ENCODE measurements around the gene ALDOA.

ALDOA gene

GRCh38 chr16:30063893-30064728, 1.4 kb upstream of the ALDOA start:
- peak overlapping the region; percentile 54 for H3K4me3 ChIP-seq (ENCODE audit: control insufficient read depth, low read depth, low read length)
- DNase-seq (ENCODE audit: low read depth) = no peak
- TF ChIP-seq CTCF (IDR thresholded peaks at IDR 0.05; ENCODE audit: control insufficient read depth, insufficient read depth, low read depth, low read length, missing control alignments) = peak; percentile 20

GRCh38 chr16:30064729-30065101, 845 bp upstream of the ALDOA start:
- DNase-seq (ENCODE audit: low read depth) = no peak
- TF ChIP-seq CTCF (IDR thresholded peaks at IDR 0.05; ENCODE audit: control insufficient read depth, insufficient read depth, low read depth, low read length, missing control alignments) = no peak
- peak overlapping the region; percentile 54 for H3K4me3 ChIP-seq (ENCODE audit: control insufficient read depth, low read depth, low read length)

GRCh38 chr16:30065943-30066760, 592 bp downstream of the ALDOA start:
- TF ChIP-seq CTCF (IDR thresholded peaks at IDR 0.05; ENCODE audit: control insufficient read depth, insufficient read depth, low read depth, low read length, missing control alignments) = no peak
- H3K4me3 ChIP-seq (ENCODE audit: control insufficient read depth, low read depth, low read length) = peak overlapping the region; percentile 99
- no peak for DNase-seq (ENCODE audit: low read depth)

- peak overlapping the region; percentile 99 for H3K4me3 ChIP-seq (ENCODE audit: control insufficient read depth, low read depth, low read length)
- TF ChIP-seq CTCF (IDR thresholded peaks at IDR 0.05; ENCODE audit: control insufficient read depth, insufficient read depth, low read depth, low read length, missing control alignments) = no peak
- DNase-seq (ENCODE audit: low read depth) = no peak
These were observed 1.4 kb downstream of the ALDOA start for GRCh38 chr16:30066761-30067583.

GRCh38 chr16:30067584-30067916, 2.0 kb downstream of the ALDOA start:
- peak overlapping the region; percentile 99 for H3K4me3 ChIP-seq (ENCODE audit: control insufficient read depth, low read depth, low read length)
- no peak for DNase-seq (ENCODE audit: low read depth)
- no peak for TF ChIP-seq CTCF (IDR thresholded peaks at IDR 0.05; ENCODE audit: control insufficient read depth, insufficient read depth, low read depth, low read length, missing control alignments)

GRCh38 chr16:30068333-30068732, 2.8 kb downstream of the ALDOA start:
- TF ChIP-seq CTCF (IDR thresholded peaks at IDR 0.05; ENCODE audit: control insufficient read depth, insufficient read depth, low read depth, low read length, missing control alignments) = no peak
- no peak for DNase-seq (ENCODE audit: low read depth)
- peak overlapping the region; percentile 5; the same call in 1 of the 2 replicates for H3K4me3 ChIP-seq (ENCODE audit: control insufficient read depth, low read depth, low read length)

All from AG09309 (cell line).